ENCODE data around the gene HOXA3.

- TF ChIP-seq CTCF (conservative IDR thresholded peaks at IDR 0.05; ENCODE audit: low read depth, low read length), result no peak
- no peak for TF ChIP-seq EZH2 (IDR thresholded peaks at IDR 0.05; ENCODE audit: low read length, unreplicated experiment)
Observed at GRCh38 chr7:27172315-27172774, 20.0 kb upstream of the HOXA3 start.

All from PC-3 (cell line).